BE2C (cell line): ENCODE results near the gene PBX3.

Experiments
- DNase-seq: peaks from one replicate; pipeline ENCODE4 v3.0.0-alpha.2; 2020
- H3K27me3 ChIP-seq: fragments of 250-450 bp; sonication (Bioruptor Pico); 2 replicates; pipeline ENCODE4 v1.5.1; 2020; ENCODE audit warnings: mild to moderate bottlenecking
- H3K36me3 ChIP-seq: fragments of 250-450 bp; sonication (Bioruptor Pico); 2 replicates; pipeline ENCODE4 v1.5.1; 2020; ENCODE audit warnings: mild to moderate bottlenecking
- H3K4me1 ChIP-seq: fragments of 250-450 bp; sonication (Bioruptor Pico); 2 replicates; pipeline ENCODE4 v1.5.1; 2020
- H3K4me3 ChIP-seq: 2 replicates; pipeline ENCODE4 v1.5.1; 2011; ENCODE audit warnings: low read depth, low read length
- H3K9me3 ChIP-seq: fragments of 250-450 bp; sonication (Bioruptor Pico); 2 replicates; pipeline ENCODE4 v1.5.1; 2020
- CTCF ChIP-seq: IDR thresholded peaks from 2 replicates; pipeline ENCODE4 v1.5.1; 2012; ENCODE audit warnings: mild to moderate bottlenecking, low read depth, low read length

Gene PBX3

GRCh38 chr9:125890826-125891225 lies 143.7 kb downstream of the PBX3 start:
- Histone ChIP-seq H3K4me1 (peaks cover 27% of the 10 kb centered on the region), H3K36me3 (no peaks in the 10 kb centered on the region), H3K4me3 (0 out of 2 replicates have a peak overlapping the region, but pooled peaks have one; percentile 57), H3K9me3 (no peaks in the 10 kb centered on the region), H3K27me3 (no peaks in the 10 kb centered on the region)
- no peak for DNase-seq
- no peak for TF ChIP-seq CTCF

GRCh38 chr9:125893277-125893676 lies 146.1 kb downstream of the PBX3 start:
- DNase-seq = no peak
- no peaks in the 10 kb centered on the region for H3K27me3 ChIP-seq
- no peak overlapping the region for H3K4me3 ChIP-seq
- H3K36me3 ChIP-seq = no peaks in the 10 kb centered on the region
- no peaks in the 10 kb centered on the region for H3K9me3 ChIP-seq
- TF ChIP-seq CTCF = no peak
- peaks cover 14% of the 10 kb centered on the region for H3K4me1 ChIP-seq

GRCh38 chr9:125894566-125894965 lies 147.4 kb downstream of the PBX3 start:
- no peaks in the 10 kb centered on the region for H3K27me3 ChIP-seq
- DNase-seq = no peak

GRCh38 chr9:125896404-125896803 lies 149.2 kb downstream of the PBX3 start:
- Histone ChIP-seq H3K4me1 (peaks cover 19% of the 10 kb centered on the region), H3K36me3 (no peaks in the 10 kb centered on the region), H3K4me3 (no peak overlapping the region), H3K27me3 (no peaks in the 10 kb centered on the region), H3K9me3 (no peaks in the 10 kb centered on the region)
- DNase-seq = no peak
- no peak for TF ChIP-seq CTCF

More at GRCh38 chr9:125894566-125894965, 147.4 kb downstream of the PBX3 start:
- Histone ChIP-seq H3K4me1 (peaks cover 14% of the 10 kb centered on the region), H3K9me3 (no peaks in the 10 kb centered on the region), H3K36me3 (no peaks in the 10 kb centered on the region), H3K4me3 (no peak overlapping the region)
- TF ChIP-seq CTCF = no peak

GRCh38 chr9:125896964-125897363 lies 149.8 kb downstream of the PBX3 start:
- H3K27me3 ChIP-seq = no peaks in the 10 kb centered on the region

GRCh38 chr9:125897481-125897880 lies 150.3 kb downstream of the PBX3 start:
- no peak overlapping the region for H3K4me3 ChIP-seq
- peaks cover 19% of the 10 kb centered on the region for H3K4me1 ChIP-seq
- no peak for TF ChIP-seq CTCF
- no peaks in the 10 kb centered on the region for H3K9me3 ChIP-seq
- no peaks in the 10 kb centered on the region for H3K27me3 ChIP-seq
- H3K36me3 ChIP-seq = no peaks in the 10 kb centered on the region
- DNase-seq = no peak

More at GRCh38 chr9:125896964-125897363, 149.8 kb downstream of the PBX3 start:
- H3K36me3 ChIP-seq = no peaks in the 10 kb centered on the region
- DNase-seq = no peak
- H3K4me1 ChIP-seq = peaks cover 19% of the 10 kb centered on the region
- TF ChIP-seq CTCF = no peak
- no peak overlapping the region for H3K4me3 ChIP-seq
- no peaks in the 10 kb centered on the region for H3K9me3 ChIP-seq
